Pulmonary artery endothelial cell (primary cell): Measurements from ENCODE around the gene SERTAD2. TPM values are rescaled to one million over a fixed set of nuclear protein-coding genes. Genes with fewer than 3 reads are reported as not detected.

Experiments used
- DNase-seq: peaks from one replicate; pipeline ENCODE4 v3.0.0-alpha.2; 2011; ENCODE audit warnings: low read depth, low spot score
- total RNA-seq: library from RNA; depleted of rRNA; stranded (reverse); fragments of >200 nt; gene quantifications from 2 replicates; pipeline ENCODE4 v1.2.3, GENCODE V29; 2014

Gene SERTAD2
- total RNA-seq, 1 donor from 2014 or later = 3.0 TPM

DNA sequence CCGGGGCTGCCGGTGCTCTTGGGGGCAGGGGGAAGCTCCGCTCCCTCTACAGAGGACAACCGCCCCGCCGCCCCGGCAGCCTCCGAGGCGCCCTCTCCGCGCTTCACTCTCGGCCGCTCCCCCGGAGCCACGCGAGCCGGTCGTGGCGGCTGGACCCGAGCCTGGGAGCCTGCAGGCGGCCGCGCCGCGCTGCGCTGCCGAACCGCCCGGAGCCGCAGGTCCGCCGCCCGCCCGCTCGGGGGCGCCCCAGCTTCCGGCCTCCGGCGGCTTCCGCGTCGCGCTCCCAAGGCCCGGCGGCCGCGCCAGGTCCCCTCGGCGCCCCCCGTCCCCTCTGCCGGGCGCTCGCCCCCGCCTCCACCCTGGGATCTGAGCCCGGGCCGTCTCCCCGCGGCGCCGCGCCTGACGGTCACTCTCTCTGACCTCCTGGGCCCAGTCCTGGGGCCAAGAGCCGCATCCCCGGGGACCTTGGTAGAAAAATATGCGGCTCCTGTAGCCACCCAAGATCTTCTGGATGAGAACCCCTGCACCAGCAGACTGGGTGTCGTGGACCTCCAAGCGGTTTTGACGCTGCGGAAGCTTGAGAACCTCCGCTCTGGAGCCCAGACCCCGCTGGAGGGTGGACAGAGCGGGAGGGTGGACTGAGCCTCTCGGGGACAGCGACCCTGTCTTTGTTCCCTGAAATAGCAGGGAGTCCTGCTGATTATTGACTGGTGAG lies 44.3 kb downstream of the SERTAD2 start:
- no peak for DNase-seq

DNA sequence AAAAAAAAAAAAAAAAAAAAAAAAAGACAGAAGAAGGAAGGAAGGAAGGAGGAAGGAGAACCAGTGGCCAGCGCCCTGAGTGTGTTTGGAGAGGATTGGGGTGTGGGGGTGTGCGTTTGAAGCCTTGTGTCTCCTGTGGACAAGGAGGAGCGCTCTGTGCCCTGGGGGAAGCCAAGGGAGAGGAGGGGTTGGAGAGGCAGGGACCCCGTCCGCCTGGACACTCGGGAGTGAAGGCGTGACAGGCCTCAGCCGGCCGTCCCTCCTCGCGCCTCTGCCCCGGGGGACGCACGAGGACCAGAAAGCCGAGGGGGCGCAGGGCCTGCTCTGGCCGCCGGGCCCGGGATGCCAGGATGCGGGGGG lies 44.9 kb downstream of the SERTAD2 start:
- no peak for DNase-seq

DNA sequence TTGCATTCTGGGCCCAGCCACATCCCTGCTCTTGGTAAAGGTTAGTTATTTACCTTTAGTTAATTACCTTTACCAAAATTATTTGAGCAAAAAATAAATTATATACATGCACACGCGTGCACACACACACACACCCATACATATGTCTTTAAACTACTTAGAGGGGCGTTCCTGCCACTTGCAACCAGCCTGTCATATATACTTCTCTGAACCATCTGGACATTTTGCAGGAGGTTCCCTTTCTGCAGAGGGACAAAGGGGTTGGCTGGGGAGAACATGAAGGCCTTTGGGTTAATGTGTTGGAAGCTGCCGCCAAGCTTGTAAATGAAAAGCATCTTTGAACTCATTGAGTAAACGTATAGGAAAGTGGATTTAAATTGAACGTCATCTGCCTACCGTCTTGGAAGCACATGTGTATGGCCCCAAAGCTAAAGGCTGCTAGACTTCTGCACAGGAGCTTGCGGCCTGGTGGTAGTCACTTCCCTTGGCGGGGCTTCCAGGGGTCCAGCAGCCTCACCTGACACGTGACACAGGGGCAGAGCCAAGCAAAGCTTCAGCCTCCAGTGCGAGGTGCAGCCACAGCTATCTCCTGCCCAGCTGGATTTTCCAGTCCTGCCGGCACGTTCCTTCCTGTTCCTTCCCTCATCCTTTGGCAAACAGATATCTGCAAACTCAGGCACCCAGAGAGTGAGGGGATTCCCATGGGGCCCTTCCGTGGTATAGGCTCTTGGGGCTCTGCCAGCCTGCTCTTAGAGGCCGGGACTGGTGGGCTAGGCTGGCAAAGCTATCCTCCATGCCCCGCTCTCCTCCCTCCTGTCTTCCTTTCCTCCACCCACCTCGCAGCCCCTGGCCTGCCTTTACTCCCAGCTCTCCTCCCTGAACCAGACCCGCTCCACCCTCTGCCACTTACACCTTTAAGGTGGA lies 46.1 kb downstream of the SERTAD2 start:
- no peak for DNase-seq

DNA sequence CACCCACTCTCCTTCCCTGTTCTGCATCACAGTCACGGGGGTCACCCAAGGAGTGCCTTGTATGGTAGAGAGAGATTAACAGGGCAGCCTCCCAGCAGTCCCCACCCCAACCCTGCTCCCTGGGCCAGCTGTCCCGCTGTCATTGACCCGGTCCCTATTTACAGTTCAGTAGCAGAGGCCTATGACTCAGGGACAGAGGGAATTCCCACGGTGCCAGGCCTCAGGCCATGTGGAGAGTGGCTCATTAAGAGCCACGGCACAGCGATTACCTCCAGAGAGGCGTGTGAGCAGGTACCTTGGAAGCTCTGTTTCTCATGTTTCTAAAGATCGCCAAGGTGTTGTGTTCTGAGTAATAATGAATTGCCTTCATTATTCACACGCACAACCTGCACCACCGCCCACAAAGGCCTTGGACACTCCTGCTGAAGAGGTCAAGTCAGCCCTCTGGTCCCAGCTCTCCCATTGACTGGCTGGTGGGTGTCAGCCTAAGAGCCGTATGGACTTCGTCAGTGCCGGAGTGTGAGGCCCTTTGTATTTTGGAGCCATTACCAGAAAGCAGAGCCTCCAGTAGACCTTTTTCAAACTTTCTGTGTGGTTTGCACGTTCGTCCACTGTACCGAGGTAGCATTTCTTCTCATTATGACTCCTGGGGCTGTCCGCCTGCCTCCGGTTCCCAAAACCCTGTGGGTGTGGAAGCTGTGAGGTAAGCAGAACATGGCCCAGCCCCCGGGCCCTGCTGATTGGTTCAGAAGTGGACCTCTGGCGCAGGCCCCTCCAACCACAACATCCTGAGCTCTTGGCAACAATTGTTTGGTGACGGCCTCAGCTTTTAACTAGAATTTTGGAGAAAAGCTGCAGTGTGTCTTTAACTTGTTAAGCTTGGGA lies 47.0 kb downstream of the SERTAD2 start:
- DNase-seq = no peak

DNA sequence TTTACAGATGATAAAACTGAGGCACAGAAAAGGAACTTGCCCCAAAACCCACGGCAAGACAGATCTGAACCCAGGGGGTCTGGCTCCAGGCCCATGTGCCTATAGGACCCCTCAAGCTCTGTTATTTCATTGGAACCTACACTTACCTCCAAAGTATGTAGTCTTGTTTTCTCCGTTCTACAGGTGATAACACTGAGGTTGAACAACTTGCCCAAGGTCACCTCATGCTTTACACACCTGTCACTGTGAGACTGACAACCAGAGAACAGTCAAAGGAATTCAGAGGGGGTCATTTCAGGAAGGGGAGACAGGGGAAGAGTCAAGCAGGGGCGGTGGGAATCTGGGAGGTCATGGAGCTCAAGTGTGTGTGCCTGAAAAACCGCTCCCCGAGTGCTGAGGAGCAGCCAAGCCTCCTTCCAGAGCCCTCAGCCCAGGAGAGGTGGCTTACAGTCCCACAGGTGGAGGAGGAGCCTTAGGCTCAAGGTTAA lies 47.7 kb downstream of the SERTAD2 start:
- no peak for DNase-seq

DNA sequence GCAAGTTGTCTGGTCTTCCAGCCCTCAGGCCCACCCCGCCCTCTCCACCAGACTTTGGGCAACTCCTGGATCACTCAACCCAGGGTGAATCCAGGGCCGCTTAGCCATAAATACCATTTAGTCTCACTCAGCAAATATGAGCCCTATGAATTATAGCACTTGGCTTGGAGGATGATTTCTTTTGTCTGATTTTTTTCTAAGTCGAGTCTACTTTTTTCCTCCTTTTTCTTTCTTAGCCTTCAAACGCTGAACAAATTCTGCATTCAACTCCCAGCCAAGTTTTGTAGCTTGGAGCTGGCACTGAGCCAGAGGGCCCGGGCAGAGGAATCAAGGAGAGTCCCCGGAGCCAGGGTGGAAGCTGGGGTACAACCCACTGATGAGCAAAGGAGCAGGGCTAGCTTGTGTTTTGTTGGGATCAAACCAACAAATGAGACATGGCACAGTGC lies 48.7 kb downstream of the SERTAD2 start:
- DNase-seq = no peak

DNA sequence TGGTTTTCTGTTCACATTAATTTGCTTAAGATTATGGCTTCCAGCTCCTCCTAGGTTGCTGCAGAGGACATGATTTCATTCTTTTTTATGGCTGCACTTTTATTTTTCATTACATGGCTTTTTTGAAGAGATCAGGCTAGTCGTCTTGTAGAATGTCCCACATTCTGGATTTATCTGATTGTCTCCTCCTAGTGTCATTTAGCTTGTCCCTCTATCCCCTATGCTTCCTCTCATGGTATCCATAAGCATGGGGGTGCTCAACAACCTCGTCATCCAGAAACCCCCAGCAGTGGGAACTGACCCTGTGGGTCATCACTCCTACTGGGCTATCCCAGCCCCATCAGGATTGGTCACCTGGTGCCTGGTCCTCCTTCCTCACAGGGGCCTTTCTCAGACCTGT lies 49.6 kb downstream of the SERTAD2 start:
- DNase-seq = no peak

DNA sequence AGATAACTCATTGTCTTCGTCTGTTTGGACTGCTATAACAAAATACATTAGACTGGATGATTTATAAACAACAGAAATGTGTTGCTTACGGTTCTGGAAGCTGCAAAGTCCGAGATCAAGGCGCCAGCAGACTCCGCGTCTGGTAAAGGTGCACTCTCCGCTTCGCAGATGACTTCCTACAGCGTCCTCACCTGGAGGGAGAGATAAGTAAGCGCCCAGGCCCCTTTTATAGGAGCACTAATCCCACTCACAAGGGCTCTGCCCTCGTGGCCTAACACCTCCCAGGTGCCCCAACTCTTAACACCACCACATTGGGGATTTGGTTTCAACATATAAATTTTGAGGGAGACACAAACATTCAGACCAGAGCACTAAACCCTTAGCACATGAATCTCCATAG lies 51.3 kb downstream of the SERTAD2 start:
- no peak for DNase-seq

DNA sequence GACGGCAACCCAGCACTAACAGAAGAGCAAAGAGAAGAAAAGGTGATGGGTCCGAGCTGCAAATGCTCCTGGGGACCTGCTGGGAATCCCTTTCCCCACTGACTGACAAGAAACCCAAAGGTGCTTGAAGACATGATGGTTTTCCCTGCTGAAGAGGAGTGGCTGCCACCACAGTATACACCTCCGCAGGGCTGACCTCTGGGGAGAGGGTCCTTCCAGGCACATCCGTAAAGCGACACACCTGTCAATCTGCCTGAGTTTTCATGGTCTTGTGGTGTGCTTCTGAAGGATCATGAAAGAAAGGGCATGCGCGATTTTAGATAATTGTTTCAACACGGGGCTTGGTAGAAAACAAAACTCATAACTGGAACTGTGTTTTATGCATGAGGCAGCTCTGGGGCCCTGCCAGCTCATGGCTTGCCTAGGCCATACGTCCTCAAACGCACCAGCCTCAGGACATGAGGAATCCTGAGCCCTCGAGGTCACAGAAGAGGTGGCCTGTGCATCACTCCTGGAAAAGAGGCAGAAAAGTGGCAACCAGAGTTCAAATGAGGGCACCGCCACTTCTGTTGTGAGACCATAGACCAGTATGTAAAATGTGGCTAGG lies 51.8 kb downstream of the SERTAD2 start:
- no peak for DNase-seq

DNA sequence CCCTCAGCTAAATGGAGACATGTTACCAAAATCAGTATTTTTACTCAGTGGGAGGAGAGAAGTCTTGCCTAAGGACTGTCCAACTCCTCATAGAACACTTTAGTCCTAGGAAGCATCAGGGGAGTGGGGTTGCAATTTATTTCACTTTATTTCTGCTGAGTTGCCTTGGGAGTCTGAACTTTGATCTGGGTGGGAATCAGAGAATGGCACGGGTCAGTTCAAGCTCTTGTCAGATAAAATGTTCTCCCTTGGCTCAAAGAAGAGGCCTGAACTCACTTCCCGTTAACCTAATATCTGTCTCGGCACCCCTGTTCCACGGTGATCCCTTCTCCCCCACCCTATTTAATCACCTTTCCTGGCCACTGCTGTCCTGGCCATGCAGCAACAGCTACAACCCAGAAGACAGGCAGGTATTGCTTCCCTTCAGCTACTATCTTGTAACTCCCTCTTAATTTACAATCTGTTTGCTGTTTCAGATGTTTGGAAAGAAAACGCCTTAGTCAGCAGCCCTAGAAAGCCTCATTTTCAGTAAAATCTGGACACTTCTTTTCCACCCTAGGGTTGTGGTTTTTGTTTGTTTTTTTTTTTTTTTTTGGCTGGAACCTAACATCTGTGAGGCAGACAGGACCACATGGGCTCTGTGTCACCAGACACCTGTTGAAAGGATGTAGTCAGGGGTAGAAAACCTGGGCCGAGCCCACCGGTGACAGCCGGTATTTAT lies 52.5 kb downstream of the SERTAD2 start:
- DNase-seq = no peak

DNA sequence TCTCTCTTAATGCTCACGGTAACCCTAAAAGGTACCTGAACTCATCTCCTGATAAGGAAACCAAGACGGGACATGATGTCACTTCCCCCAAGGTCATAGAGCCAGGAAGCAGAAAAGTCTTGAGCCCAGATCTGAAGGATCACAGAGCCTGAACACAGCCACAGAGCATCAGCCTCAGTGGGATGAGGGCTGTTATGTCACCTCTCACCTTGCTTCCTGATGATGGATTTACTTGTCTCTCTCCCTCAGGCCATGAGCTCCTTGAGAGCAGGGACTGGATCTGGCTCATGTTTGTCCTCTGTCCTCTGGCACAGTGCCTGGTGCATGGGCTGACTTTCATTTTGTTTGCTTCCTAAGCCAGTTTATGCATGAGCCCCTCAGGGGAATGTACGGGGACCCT lies 54.2 kb downstream of the SERTAD2 start:
- DNase-seq = no peak

DNA sequence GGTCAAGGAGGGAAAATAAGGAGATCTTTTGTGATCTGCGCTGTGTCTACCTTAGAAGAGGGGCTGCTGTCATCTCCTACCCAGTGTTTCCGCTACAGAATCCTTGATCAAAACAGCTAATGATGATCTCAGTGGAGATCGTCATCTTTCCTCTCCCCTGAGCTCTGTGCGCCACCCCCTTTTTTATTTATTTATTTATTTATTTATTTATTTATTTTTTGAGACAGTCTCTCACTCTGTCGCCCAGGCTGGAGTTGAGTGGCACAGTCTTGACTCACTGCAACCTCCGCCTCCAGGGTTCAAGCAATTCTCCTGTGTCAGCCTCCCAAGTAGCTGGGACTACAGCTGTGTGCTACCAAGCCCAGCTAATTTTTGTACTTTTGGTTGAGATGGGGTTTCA lies 55.5 kb downstream of the SERTAD2 start:
- DNase-seq = no peak

DNA sequence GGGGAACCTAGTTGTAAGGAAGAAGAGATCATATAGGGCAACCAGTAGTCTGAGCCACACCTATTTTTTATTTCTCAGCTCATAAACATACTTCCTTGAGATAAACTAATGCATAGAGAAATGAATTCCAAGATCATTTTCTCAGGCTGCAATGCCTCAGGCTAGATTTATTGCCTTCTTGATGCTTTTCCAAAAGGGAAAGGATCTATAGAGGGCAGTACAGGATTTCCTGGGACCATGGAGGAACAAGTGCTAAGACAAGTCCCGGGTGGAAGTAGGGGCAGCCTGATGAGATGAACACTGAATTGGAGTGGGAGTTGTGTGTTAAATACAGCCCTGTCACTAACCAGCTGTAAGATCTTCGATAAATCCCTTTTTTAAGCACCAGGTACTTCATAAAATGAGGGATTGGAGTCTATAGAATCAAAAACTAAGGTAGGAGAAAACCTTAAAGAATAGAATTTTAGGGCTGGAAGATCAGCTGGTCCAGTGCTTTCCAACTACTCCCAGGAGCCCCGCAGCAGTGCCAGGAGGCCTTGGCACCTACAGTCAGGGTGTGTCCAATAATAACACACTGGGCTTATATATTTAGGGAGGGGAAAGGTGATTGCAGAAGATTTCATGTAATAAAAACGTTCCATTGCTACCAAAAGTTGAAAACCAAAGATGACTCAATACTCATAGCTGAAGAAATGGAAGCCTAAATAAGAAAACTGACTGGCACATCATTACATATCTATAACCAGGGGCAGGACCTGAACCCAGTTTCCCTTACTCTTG lies 58.1 kb downstream of the SERTAD2 start:
- DNase-seq = no peak

DNA sequence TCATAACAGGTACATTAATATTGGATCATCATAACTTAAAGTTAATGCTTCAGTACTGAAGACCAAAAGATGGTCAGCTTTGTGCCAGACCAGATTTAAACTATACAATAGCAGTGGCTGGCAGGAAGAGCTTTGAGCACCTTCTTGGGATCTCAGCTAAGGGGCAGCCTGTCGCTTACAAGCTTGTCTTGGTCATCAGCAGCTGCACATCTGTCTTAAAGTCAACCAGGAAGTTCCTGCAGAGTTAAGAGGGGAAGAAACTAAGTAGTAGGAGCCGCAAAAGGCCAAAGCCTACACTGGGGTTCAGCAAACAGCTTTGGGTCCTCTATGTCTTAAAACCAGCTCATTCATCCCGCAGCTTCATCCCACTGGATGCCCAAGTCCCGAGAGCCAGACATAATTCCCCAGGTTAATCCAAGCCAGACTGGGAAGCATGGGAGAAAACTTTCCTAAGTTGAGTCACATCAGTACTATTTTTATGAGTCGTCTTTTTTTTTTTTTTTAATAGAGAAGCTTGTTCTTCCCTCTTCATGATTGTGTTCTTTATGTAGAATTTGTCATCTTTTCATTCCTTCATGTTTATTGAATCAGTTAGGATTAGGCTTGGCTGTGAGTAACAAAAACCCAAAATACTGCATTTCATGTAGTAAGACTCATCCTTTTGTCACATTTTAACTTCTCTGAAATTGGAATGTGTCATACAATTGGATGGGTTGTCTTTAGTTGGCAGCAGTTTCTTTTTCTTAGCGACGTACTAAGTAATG lies 59.3 kb downstream of the SERTAD2 start:
- DNase-seq = no peak

DNA sequence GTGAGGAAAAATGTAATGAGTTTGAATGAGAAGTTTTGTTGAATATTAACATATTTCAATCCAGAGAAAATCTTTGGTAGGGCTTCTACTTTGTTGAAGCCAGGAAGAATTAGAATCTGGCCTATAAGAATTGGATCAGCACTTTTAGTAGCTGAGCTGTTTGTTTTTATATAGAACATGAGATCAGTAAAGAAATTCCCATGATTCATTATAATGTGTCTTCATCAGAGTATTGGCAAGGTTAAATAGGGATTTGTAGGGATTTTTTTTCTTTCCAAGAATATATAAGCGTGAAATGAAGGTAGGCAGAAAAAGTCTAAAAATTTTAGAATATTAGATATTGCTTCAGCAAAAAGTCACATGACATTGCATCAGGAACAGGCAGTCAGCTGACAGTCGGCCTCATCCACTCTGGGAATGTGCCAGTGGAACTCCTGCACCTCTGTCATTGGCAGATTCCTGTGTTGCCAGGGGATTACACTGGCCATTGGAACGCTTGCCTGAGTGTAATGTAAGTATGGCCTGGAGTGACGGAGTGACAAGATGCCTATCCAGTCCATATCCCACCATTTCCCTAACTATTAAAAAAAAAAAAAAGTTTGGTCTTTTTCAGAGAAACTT lies 60.6 kb downstream of the SERTAD2 start:
- no peak for DNase-seq

DNA sequence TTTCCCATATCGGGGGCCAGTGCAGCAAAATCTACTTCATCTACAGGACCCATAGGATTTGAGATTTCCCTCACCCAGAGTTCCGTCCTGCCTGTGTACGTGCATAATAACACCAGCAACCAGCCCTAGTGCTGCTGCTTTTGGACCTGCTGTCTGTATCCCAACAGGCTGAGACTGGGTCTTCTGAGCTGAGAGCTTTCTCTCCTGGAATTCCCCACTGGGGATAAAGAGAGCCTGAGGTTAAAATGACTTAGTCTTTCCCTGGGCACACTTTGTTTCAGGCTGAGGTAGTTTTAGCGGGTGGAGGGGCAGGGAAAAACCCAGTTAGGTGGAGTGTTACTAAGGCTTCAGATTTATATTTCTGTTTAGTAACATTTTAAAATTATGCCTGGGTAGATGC lies 62.5 kb downstream of the SERTAD2 start:
- DNase-seq = no peak

DNA sequence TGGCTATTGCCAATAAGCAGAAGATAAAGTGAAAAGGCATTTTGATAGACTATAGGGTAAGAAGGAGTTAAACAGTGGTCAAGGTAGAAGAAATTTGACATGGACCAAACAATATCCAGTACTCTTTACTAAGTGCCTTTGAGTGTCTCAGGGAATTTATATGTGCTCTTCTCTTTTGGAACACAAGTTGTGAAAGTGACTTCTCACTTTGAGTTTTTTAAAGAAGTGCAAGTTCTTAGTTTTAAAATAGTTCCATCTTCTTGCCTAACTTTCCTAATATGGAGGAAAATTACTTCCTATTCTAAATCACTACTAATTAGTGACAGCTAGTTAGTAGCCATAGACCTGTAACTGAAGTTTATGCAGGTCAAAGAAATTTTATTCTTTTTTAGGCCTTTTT lies 66.2 kb downstream of the SERTAD2 start:
- no peak for DNase-seq

DNA sequence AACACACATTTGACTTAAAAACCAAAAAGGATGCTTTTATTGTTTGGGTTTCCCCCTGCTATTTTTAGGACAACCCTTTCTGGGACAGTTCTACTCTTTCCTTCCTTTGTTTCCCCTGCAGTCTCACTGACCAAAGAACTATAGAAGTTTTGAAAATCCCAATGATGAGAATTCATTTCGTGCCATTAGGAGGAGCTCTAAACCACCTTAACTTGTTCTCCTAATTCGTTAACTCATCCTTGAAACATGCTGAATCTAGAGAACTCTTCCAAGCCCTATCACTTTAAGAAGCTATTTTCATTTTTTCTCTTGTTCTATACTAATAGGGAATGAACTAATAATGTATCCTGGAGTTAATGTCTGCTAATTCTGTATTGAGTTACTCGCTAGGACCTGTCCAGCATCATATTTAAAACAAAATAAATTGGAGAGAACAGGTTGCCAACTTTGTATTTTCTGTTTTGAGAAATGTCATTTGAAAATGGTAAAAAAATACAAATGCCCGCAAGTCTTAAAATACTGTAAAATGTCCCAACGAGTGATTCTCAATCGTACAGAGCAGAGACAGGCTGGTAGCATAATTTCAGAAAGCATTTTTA lies 66.7 kb downstream of the SERTAD2 start:
- DNase-seq = peak; percentile 10
